GM19452 (cell line): ENCODE results near the gene NECAP2.
"Not testable (repeated sequence)": the region's sequence is repeated elsewhere in the genome, so short reads cannot be mapped to it uniquely, and the experiment has no call there.

Experiments
- ATAC-seq: cut with Tn5 transposase; IDR thresholded peaks from one replicate; pipeline ENCODE4 v1.9.1; 2021; ENCODE audit not compliant: unreplicated experiment

NECAP2 gene

GRCh38 chr1:16492937-16493336, 52.4 kb downstream of the NECAP2 start:
- not testable (repeated sequence) for ATAC-seq

- ATAC-seq, result not testable (repeated sequence)
These were observed 53.2 kb downstream of the NECAP2 start for GRCh38 chr1:16493731-16494130.

GRCh38 chr1:16497474-16497904, 57.0 kb downstream of the NECAP2 start:
- not testable (repeated sequence) for ATAC-seq

- ATAC-seq, result not testable (repeated sequence)
These were observed 57.5 kb downstream of the NECAP2 start for GRCh38 chr1:16498047-16498446.

GRCh38 chr1:16498573-16499413, 58.3 kb downstream of the NECAP2 start:
- ATAC-seq, result peak; percentile 84

GRCh38 chr1:16500466-16500865, 59.9 kb downstream of the NECAP2 start:
- ATAC-seq, result not testable (repeated sequence)

- ATAC-seq, result not testable (repeated sequence)
These were observed 60.5 kb downstream of the NECAP2 start for GRCh38 chr1:16500975-16501374.

GRCh38 chr1:16501446-16501845, 60.9 kb downstream of the NECAP2 start:
- not testable (repeated sequence) for ATAC-seq

- ATAC-seq, result no peak
These were observed 63.0 kb downstream of the NECAP2 start for GRCh38 chr1:16503494-16503893.

GRCh38 chr1:16505870-16506269, 65.3 kb downstream of the NECAP2 start:
- ATAC-seq, result not testable (repeated sequence)

- ATAC-seq, result not testable (repeated sequence)
These were observed 66.0 kb downstream of the NECAP2 start for GRCh38 chr1:16506364-16507136.

- not testable (repeated sequence) for ATAC-seq
These were observed 68.4 kb downstream of the NECAP2 start for GRCh38 chr1:16508861-16509445.
